Endothelial cell (in vitro differentiated cells): ENCODE results near the gene SORCS1. TPM values are rescaled to one million over a fixed set of nuclear protein-coding genes. Genes with fewer than 3 reads are reported as not detected.

ENCODE experiments used
- DNase-seq: peaks from one replicate; pipeline ENCODE4 v3.0.0; 2021; ENCODE audit warnings: low spot score
- H3K27ac Mint-ChIP-seq: one replicate; pipeline ENCODE4 v1.8.0; 2021; ENCODE audit warnings: mixed read lengths, inconsistent platforms; ENCODE audit not compliant: unreplicated experiment
- H3K27me3 Mint-ChIP-seq: one replicate; pipeline ENCODE4 v1.8.0; 2021; ENCODE audit warnings: mild to moderate bottlenecking, moderate library complexity, mixed read lengths, inconsistent platforms; ENCODE audit not compliant: unreplicated experiment
- H3K36me3 Mint-ChIP-seq: one replicate; pipeline ENCODE4 v1.8.0; 2021; ENCODE audit warnings: mild to moderate bottlenecking, low read depth, mixed read lengths, inconsistent platforms; ENCODE audit not compliant: unreplicated experiment
- H3K4me1 Mint-ChIP-seq: one replicate; pipeline ENCODE4 v1.8.0; 2021; ENCODE audit warnings: mild to moderate bottlenecking, mixed read lengths, inconsistent platforms; ENCODE audit not compliant: unreplicated experiment
- H3K4me3 Mint-ChIP-seq: one replicate; pipeline ENCODE4 v1.8.0; 2021; ENCODE audit warnings: mild to moderate bottlenecking, mixed read lengths, inconsistent platforms; ENCODE audit not compliant: unreplicated experiment
- H3K9me3 Mint-ChIP-seq: one replicate; pipeline ENCODE4 v1.8.0; 2021; ENCODE audit warnings: mixed read lengths, inconsistent platforms; ENCODE audit not compliant: unreplicated experiment
- total RNA-seq: library from RNA; stranded (reverse); fragmentation: NEBNext Ultra II Directional; extraction: Animal tissue kit (Norgen Biotek cat#: 25700); gene quantifications from one replicate; pipeline ENCODE4 v1.2.1, GENCODE V29; 2021; ENCODE audit not compliant: unreplicated experiment
- TF ChIP-seq, protein P1 (sequence below): fragments of 200-600 bp; sonication (generic); IDR thresholded peaks from one replicate; pipeline ENCODE4 v1.5.0; 2021; ENCODE audit warnings: antibody characterized with exemption; ENCODE audit not compliant: unreplicated experiment

Gene SORCS1
- total RNA-seq, 1 donor from 2014 or later, result 0.56 TPM

DNA sequence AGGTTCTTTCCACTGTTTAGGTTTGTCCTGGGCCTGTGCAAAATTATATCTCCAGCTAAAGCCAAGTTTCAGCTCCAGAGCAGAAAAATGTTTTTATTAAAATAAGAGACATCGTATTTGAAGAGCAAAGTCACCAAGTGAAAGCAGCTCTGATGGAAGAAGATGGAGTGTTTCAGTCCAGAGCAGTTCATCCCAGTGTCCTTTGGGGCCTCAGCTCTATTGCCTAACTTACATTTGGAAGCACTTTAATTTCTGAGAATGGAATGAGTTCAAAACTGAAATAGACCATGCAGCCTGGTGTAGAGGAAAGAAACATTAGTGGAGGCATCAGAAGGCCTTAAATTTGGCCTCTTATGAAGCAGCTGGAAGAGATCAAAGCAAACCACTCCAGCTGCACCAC lies 545.2 kb downstream of the SORCS1 start:
- peaks cover 1% of the 10 kb centered on the region for H3K27me3 Mint-ChIP-seq

DNA sequence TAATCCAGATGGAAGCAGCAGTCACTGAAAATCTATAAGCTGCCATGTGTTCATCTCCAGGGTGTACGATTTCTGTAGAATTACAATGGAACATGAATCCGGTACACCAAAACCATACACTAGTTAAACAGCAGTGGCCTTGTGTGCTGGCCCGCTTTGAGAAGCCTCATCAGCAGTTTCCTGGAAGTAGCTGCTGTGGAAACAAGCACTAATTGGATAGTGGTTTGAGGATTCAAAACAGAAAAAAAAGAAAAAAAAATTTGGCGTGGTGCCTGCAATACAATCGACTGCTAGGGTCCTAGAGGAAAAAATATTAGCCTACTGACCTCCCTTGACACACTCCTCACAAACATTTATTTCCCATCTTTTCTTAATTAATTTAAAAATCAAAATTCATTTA lies 545.9 kb downstream of the SORCS1 start:
- Mint-ChIP-seq H3K4me3 (no peak overlapping the region), H3K27ac (no peak overlapping the region), H3K36me3 (no peaks in the 10 kb centered on the region), H3K4me1 (peaks cover 11% of the 10 kb centered on the region), H3K27me3 (peaks cover 1% of the 10 kb centered on the region), H3K9me3 (no peaks in the 10 kb centered on the region)
- no peak for DNase-seq
- TF ChIP-seq, protein P1, sequence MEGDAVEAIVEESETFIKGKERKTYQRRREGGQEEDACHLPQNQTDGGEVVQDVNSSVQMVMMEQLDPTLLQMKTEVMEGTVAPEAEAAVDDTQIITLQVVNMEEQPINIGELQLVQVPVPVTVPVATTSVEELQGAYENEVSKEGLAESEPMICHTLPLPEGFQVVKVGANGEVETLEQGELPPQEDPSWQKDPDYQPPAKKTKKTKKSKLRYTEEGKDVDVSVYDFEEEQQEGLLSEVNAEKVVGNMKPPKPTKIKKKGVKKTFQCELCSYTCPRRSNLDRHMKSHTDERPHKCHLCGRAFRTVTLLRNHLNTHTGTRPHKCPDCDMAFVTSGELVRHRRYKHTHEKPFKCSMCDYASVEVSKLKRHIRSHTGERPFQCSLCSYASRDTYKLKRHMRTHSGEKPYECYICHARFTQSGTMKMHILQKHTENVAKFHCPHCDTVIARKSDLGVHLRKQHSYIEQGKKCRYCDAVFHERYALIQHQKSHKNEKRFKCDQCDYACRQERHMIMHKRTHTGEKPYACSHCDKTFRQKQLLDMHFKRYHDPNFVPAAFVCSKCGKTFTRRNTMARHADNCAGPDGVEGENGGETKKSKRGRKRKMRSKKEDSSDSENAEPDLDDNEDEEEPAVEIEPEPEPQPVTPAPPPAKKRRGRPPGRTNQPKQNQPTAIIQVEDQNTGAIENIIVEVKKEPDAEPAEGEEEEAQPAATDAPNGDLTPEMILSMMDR, result no peak

More for the DNA sequence above, 545.2 kb downstream of the SORCS1 start:
- Mint-ChIP-seq H3K4me1 (peaks cover 7% of the 10 kb centered on the region), H3K27ac (no peak overlapping the region), H3K9me3 (no peaks in the 10 kb centered on the region), H3K36me3 (no peaks in the 10 kb centered on the region), H3K4me3 (no peak overlapping the region)
- TF ChIP-seq, protein P1, result no peak
- no peak for DNase-seq

DNA sequence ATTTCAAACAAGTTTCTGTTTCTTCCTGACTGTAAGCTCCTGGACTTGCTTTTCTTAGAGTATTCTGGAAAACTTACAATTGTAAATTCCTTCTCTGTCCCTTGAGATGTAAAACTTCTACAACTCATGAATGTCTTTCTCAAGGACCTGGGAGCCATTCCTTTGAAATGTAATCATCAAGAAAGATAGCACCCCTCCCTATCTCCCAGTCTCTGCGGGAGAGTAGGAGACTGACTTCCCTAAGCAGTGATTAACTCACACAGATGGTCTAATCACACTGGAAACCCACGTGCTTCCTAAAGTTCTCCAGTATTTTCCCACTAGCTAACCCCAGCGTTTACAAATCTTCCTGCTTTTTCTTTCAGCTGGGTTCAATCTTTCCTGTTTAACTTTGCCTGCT lies 549.4 kb downstream of the SORCS1 start:
- H3K9me3 Mint-ChIP-seq, result no peaks in the 10 kb centered on the region
- DNase-seq, result no peak
- H3K27ac Mint-ChIP-seq, result no peak overlapping the region
- peaks cover 11% of the 10 kb centered on the region for H3K4me1 Mint-ChIP-seq
- TF ChIP-seq, protein P1, result no peak
- no peak overlapping the region for H3K4me3 Mint-ChIP-seq
- no peaks in the 10 kb centered on the region for H3K36me3 Mint-ChIP-seq
- H3K27me3 Mint-ChIP-seq, result peaks cover 1% of the 10 kb centered on the region

DNA sequence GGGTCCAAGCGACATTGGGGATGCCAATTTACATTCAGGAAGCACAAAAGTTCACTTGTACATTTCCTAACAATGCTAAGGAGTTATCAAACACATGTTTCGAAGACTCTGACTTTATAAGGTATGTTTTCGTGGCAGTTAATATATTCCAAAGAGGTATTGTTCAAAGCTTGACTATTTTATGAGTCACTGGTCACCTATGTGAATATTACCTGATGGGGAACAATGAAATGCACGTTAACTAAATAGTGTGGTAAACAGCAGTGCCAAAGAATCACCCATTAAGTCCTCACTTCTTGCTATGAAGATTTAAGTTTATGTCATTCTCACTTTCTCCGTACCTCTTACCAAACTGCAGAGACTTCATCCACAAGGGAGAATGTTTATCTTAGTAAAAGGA lies 550.2 kb downstream of the SORCS1 start:
- H3K4me1 Mint-ChIP-seq, result peaks cover 9% of the 10 kb centered on the region
- no peaks in the 10 kb centered on the region for H3K36me3 Mint-ChIP-seq
- DNase-seq, result no peak
- H3K9me3 Mint-ChIP-seq, result no peaks in the 10 kb centered on the region
- H3K27ac Mint-ChIP-seq, result no peak overlapping the region
- H3K4me3 Mint-ChIP-seq, result no peak overlapping the region
- TF ChIP-seq, protein P1, result no peak
- H3K27me3 Mint-ChIP-seq, result peaks cover 1% of the 10 kb centered on the region

DNA sequence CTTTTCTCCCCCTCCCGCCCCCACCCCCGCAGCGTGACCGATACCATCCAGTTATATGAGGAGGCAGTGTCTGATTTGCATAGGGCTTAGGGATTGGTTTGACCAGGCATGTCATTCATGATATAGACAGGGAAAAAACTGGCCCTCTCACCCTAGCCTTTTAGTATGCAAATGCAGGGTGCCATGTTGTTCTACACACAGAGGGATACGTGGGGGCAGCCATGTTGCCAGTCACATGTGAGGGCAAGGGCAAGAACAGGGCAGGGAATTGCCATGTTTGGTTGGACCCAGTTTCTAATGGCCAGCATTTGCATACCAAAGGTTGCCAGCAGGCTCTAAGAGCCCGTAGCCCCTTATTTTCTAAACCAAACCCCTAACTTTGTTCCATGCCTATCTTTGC lies 552.1 kb downstream of the SORCS1 start:
- no peak for DNase-seq
- Mint-ChIP-seq H3K27me3 (peaks cover 3% of the 10 kb centered on the region), H3K4me1 (peaks cover 4% of the 10 kb centered on the region)

More for the DNA sequence above, 552.1 kb downstream of the SORCS1 start:
- H3K9me3 Mint-ChIP-seq, result no peaks in the 10 kb centered on the region
- TF ChIP-seq, protein P1, result no peak
- H3K4me3 Mint-ChIP-seq, result no peak overlapping the region
- H3K27ac Mint-ChIP-seq, result no peak overlapping the region
- H3K36me3 Mint-ChIP-seq, result no peaks in the 10 kb centered on the region
